A549 (cell line): ENCODE measurements around the gene ETF1.

ENCODE experiments used
- FOSL2 ChIP-seq, 2 experiments: fragments of 450-650 bp in 1 of 2; fragments of >200 bp in 1 of 2; sonication (Bioruptor Twin) in 1 of 2; formaldehyde crosslinking; IDR thresholded peaks; 2 replicates each; pipeline versions ENCODE4 v1.5.0 to v1.6.1; 2016 to 2020; ENCODE audit warnings: mild to moderate bottlenecking in 1 of 2, moderate library complexity in 1 of 2
- JUN ChIP-seq, 2 experiments: fragments of >200 bp; sonication (Bioruptor Twin); formaldehyde crosslinking; IDR thresholded peaks; 2 replicates in 1 of 2; 3 replicates in 1 of 2; pipeline ENCODE4 v1.6.1; 2016 to 2017
- MAX ChIP-seq: IDR thresholded peaks from 2 replicates; pipeline ENCODE4 v1.6.1; 2012
- POLR2A ChIP-seq: IDR thresholded peaks from 2 replicates; pipeline ENCODE4 v1.6.1; 2012; ENCODE audit warnings: mild to moderate bottlenecking, low read length
- USF2 ChIP-seq: fragments of 450-650 bp; IDR thresholded peaks from 2 replicates; pipeline ENCODE4 v1.6.1; 2014; ENCODE audit warnings: antibody characterized with exemption
- TF ChIP-seq, protein P1 (sequence below): fragments of >200 bp; sonication (Bioruptor Twin); formaldehyde crosslinking; IDR thresholded peaks from 3 replicates; pipeline ENCODE4 v1.5.1; 2016

GRCh38 chr5:138559937-138560336 is 16.9 kb upstream of the ETF1 start:
- TF ChIP-seq, protein P1, sequence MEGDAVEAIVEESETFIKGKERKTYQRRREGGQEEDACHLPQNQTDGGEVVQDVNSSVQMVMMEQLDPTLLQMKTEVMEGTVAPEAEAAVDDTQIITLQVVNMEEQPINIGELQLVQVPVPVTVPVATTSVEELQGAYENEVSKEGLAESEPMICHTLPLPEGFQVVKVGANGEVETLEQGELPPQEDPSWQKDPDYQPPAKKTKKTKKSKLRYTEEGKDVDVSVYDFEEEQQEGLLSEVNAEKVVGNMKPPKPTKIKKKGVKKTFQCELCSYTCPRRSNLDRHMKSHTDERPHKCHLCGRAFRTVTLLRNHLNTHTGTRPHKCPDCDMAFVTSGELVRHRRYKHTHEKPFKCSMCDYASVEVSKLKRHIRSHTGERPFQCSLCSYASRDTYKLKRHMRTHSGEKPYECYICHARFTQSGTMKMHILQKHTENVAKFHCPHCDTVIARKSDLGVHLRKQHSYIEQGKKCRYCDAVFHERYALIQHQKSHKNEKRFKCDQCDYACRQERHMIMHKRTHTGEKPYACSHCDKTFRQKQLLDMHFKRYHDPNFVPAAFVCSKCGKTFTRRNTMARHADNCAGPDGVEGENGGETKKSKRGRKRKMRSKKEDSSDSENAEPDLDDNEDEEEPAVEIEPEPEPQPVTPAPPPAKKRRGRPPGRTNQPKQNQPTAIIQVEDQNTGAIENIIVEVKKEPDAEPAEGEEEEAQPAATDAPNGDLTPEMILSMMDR: no peak
- TF ChIP-seq USF2 (no peak), FOSL2 (IDR thresholded peaks at IDR 0.05) (no peak), FOSL2 (CRISPR knock-in tag; IDR thresholded peaks at IDR 0.05) (no peak), JUN (IDR thresholded peaks at IDR 0.05) (no peak; a peak in 1 of 5 replicates), POLR2A (no peak), MAX (no peak)
